ENCODE data around the gene ABI2.

ABI2 gene

GRCh38 chr2:203471323-203471722, 143.1 kb downstream of the ABI2 start:
- DNase-seq: no peak

- no peak for DNase-seq
These were observed 148.7 kb downstream of the ABI2 start for GRCh38 chr2:203476881-203477280.

- DNase-seq: no peak
These were observed 152.4 kb downstream of the ABI2 start for GRCh38 chr2:203480623-203481022.

GRCh38 chr2:203484266-203485112, 156.3 kb downstream of the ABI2 start:
- peak in 19 of 58 donors; percentile 0 to 33 (median 3) for DNase-seq

- DNase-seq: no peak
These were observed 161.3 kb downstream of the ABI2 start for GRCh38 chr2:203489531-203489930.

GRCh38 chr2:203490391-203490790, 162.2 kb downstream of the ABI2 start:
- no peak for DNase-seq

GRCh38 chr2:203492965-203493364, 164.8 kb downstream of the ABI2 start:
- no peak for DNase-seq
